Fibroblast of the conjunctiva (primary cell): ENCODE data around the gene SEPTIN5.
"Not testable (repeated sequence)": the region's sequence is repeated elsewhere in the genome, so short reads cannot be mapped to it uniquely, and the experiment has no call there.

ENCODE experiments used
- DNase-seq: peaks from one replicate; pipeline ENCODE4 v3.0.0-alpha.2; 2010; ENCODE audit warnings: low read depth

Gene SEPTIN5

GRCh38 chr22:19720150-19720827 is 6.0 kb downstream of the SEPTIN5 start:
- DNase-seq, result no peak

- DNase-seq, result no peak
Measured at GRCh38 chr22:19720999-19721329, 6.7 kb downstream of the SEPTIN5 start.

- no peak for DNase-seq
Measured at GRCh38 chr22:19721330-19722177, 7.3 kb downstream of the SEPTIN5 start.

- DNase-seq, result no peak
Measured at GRCh38 chr22:19722178-19722981, 8.1 kb downstream of the SEPTIN5 start.

- DNase-seq, result no peak
Measured at GRCh38 chr22:19722982-19723231, 8.6 kb downstream of the SEPTIN5 start.

GRCh38 chr22:19723232-19723982 is 9.1 kb downstream of the SEPTIN5 start, which contains the start of gene GP1BB:
GP1BB (plus strand) TSS chr22:19723539; CDS start chr22:19723570, 31 bp downstream.
- no peak for DNase-seq

- no peak for DNase-seq
Measured at GRCh38 chr22:19723983-19724827, 9.9 kb downstream of the SEPTIN5 start.

GRCh38 chr22:19724927-19725661 is 10.8 kb downstream of the SEPTIN5 start:
- DNase-seq, result no peak

- not testable (repeated sequence) for DNase-seq
Measured at GRCh38 chr22:19726064-19726788, 11.9 kb downstream of the SEPTIN5 start.

- DNase-seq, result no peak
Measured at GRCh38 chr22:19727310-19728150, 13.2 kb downstream of the SEPTIN5 start.

- DNase-seq, result no peak
Measured at GRCh38 chr22:19728271-19728670, 14.0 kb downstream of the SEPTIN5 start.

- DNase-seq, result no peak
Measured at GRCh38 chr22:19728836-19729235, 14.5 kb downstream of the SEPTIN5 start.

- DNase-seq, result no peak
Measured at GRCh38 chr22:19729507-19729906, 15.2 kb downstream of the SEPTIN5 start.

- DNase-seq, result no peak
Measured at GRCh38 chr22:19730198-19730597, 15.9 kb downstream of the SEPTIN5 start.

- peak; percentile 59 for DNase-seq
Measured at GRCh38 chr22:19730655-19731360, 16.5 kb downstream of the SEPTIN5 start.

- no peak for DNase-seq
Measured at GRCh38 chr22:19731361-19732135, 17.2 kb downstream of the SEPTIN5 start.

GRCh38 chr22:19732403-19733113 is 18.3 kb downstream of the SEPTIN5 start:
- no peak for DNase-seq
